D721Med (cell line): ENCODE results near the gene PALB2.

ENCODE experiments used
- DNase-seq: peaks from one replicate; pipeline ENCODE4 v3.0.0; 2011; ENCODE audit warnings: low spot score; ENCODE audit not compliant: insufficient read length
- FAIRE-seq: peaks from 2 replicates; lab custom pipeline; 2011; peaks lifted over from hg19 to GRCh38; lab: Jason Lieb, UNC
- TF ChIP-seq, protein P1 (sequence below): IDR thresholded peaks from 2 replicates; pipeline ENCODE4 v1.5.1; 2012; ENCODE audit warnings: mild to moderate bottlenecking, control low read depth; ENCODE audit not compliant: insufficient read depth; ENCODE audit errors: missing control alignments

The PALB2 gene

GRCh38 chr16:23679274-23679985, 38.3 kb upstream of the PALB2 start:
- FAIRE-seq (no peak), DNase-seq (no peak)
- TF ChIP-seq, protein P1, sequence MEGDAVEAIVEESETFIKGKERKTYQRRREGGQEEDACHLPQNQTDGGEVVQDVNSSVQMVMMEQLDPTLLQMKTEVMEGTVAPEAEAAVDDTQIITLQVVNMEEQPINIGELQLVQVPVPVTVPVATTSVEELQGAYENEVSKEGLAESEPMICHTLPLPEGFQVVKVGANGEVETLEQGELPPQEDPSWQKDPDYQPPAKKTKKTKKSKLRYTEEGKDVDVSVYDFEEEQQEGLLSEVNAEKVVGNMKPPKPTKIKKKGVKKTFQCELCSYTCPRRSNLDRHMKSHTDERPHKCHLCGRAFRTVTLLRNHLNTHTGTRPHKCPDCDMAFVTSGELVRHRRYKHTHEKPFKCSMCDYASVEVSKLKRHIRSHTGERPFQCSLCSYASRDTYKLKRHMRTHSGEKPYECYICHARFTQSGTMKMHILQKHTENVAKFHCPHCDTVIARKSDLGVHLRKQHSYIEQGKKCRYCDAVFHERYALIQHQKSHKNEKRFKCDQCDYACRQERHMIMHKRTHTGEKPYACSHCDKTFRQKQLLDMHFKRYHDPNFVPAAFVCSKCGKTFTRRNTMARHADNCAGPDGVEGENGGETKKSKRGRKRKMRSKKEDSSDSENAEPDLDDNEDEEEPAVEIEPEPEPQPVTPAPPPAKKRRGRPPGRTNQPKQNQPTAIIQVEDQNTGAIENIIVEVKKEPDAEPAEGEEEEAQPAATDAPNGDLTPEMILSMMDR: no peak

- TF ChIP-seq, protein P1: peak; percentile 23
- FAIRE-seq (no peak), DNase-seq (peak; percentile 93)
Measured at GRCh38 chr16:23678430-23679273, 37.5 kb upstream of the PALB2 start, which contains the start of gene PLK1. PLK1 (plus strand) TSS chr16:23678889; CDS start chr16:23678933, 44 bp downstream.

DNA sequence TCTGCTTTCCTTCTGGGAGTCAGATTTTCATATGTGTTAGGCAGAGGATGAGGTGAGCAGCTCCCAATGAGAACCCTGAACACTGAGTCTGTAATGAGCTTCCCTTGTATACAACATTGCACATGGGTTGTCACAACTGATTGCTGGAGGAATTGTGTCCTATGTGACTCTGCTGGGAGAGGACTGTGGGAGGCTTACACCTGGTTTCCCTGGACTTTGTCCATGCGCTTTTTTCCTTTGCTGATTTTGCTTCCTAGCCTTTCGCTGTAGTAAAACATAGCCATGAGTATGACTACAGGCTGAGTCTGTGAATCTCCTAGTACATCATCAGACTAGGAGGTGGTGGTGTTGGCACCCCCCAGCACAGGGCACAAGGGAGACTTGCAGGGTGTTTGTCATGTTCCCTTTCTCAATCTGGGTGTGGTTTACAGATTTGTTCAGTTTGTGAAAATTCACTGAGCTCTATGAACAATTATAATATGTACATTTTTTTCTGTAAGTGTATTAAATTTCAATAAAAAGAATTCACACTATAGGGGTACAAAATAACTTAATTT, 35.9 kb upstream of the PALB2 start:
- DNase-seq: no peak
- no peak for FAIRE-seq

GRCh38 chr16:23673971-23674614, 33.0 kb upstream of the PALB2 start:
- no peak for DNase-seq
- TF ChIP-seq, protein P1: no peak
- FAIRE-seq: no peak

More for the DNA sequence above, 35.9 kb upstream of the PALB2 start:
- TF ChIP-seq, protein P1: no peak

- TF ChIP-seq, protein P1: no peak
- DNase-seq (no peak), FAIRE-seq (no peak)
Measured at GRCh38 chr16:23670137-23670776, 29.1 kb upstream of the PALB2 start.

DNA sequence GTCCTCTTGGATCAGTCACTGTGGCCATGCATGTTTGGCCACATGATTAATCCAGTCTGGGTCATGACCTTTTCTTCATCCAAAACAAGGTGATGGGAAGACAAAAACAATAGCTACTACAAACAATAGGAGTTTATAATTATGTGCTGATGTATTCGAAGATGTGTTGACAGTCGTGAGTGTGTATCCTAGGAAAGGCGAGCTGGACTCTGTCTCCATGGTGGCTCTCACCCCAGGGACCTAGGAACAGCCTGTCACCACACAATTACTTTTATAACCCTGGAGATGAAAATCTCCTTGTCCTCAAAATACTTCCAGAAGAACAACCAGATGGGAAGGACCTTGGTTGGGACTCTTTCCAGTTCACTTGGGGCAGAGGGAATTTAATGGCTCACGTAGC, 27.8 kb upstream of the PALB2 start:
- TF ChIP-seq, protein P1: no peak
- DNase-seq (no peak), FAIRE-seq (no peak)
